BJ (cell line): Measurements from ENCODE around the gene DCAF15. TPM values are rescaled to one million over a fixed set of nuclear protein-coding genes. Genes with fewer than 3 reads are reported as not detected.
"Not testable (repeated sequence)": the region's sequence is repeated elsewhere in the genome, so short reads cannot be mapped to it uniquely, and the experiment has no call there.

Experiments used
- CTCF ChIA-PET: fragments of 350-600 bp; formaldehyde crosslinking; extraction: SDS; loops from one replicate; lab custom pipeline; 2021; ENCODE audit warnings: antibody characterized with exemption, inconsistent platforms; lab: Yijun Ruan, JAX
- POLR2A ChIA-PET: fragments of 300-600 bp; sonication (Branson Sonifier 250); formaldehyde crosslinking; extraction: SDS; loops from one replicate; lab custom pipeline; 2021; ENCODE audit warnings: antibody characterized with exemption; lab: Charles Lee
- DNase-seq: peaks from one replicate; pipeline ENCODE4 v3.0.0-alpha.2; 2011; ENCODE audit warnings: low read depth
- H3K27me3 ChIP-seq: 2 replicates; pipeline ENCODE4 v1.6.0; 2011; ENCODE audit warnings: low read length; ENCODE audit not compliant: control insufficient read depth, insufficient read depth
- H3K36me3 ChIP-seq: 2 replicates; pipeline ENCODE4 v1.5.1; 2011; ENCODE audit warnings: low read length; ENCODE audit not compliant: control insufficient read depth, insufficient read depth
- H3K4me3 ChIP-seq: 2 replicates; pipeline ENCODE4 v1.5.1; 2011; ENCODE audit warnings: low read depth, mild to moderate bottlenecking, control low read depth, low read length
- CTCF ChIP-seq: IDR thresholded peaks from 2 replicates; pipeline ENCODE4 v1.5.1; 2011; ENCODE audit warnings: low read depth, mild to moderate bottlenecking, control low read depth, inconsistent platforms, low read length, moderate library complexity; ENCODE audit not compliant: insufficient read depth
- polyA plus RNA-seq: library from polyadenylated mRNA; depleted of rRNA; stranded (reverse); fragments of >200 nt; gene quantifications from 2 replicates; pipeline ENCODE4 v1.2.3, GENCODE V29; 2011

Gene DCAF15
- polyA plus RNA-seq, 1 experiment = 20.0 TPM

- peaks cover 20% of the 10 kb centered on the region for H3K36me3 ChIP-seq
- H3K4me3 ChIP-seq = no peak overlapping the region
- ChIA-PET CTCF (no interaction called here), POLR2A (no interaction called here)
- no peak for TF ChIP-seq CTCF
- DNase-seq = no peak
- H3K27me3 ChIP-seq = no peaks in the 10 kb centered on the region
Measured at GRCh38 chr19:13966684-13967128, 14.4 kb downstream of the DCAF15 start.

GRCh38 chr19:13967206-13967605 is 14.9 kb downstream of the DCAF15 start:
- peaks cover 20% of the 10 kb centered on the region for H3K36me3 ChIP-seq
- POLR2A ChIA-PET, H3K4me3 ChIP-seq, DNase-seq, H3K27me3 ChIP-seq, CTCF ChIA-PET: not testable (repeated sequence)

DNA sequence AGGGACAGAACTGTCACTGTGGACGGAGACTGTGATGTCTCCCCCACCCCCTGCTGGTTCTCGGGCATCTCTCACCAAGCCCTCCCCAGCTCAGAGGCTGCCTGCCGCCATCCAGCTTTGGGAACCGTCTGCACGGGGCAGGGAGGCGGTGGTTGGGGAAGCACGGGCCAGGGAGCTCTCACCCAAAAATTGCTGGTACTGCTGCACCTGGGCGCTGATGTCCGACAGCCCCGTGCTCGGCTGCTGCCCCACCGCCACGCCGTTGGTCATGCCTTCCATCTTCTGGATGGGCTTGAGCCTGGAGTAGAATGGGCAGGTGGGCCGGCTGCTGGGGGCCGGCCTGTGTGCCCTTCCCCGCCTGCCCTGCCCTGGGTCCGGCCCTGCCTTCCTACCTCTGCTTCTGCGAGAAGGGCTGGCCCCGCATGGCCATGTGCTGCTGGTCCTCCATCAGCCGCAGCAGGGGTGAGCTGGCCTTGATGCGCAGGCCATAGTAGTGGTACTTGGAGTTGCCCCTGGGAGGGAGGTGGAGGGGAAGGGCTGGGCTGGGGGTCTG is 16.1 kb downstream of the DCAF15 start:
- CTCF ChIA-PET = interaction anchor here (0.9 kb wide), 1 partner anchor 64 kb away, joined by 3 read pairs; the partner anchor contains the start of gene IL27RA
- Histone ChIP-seq H3K36me3 (peaks cover 20% of the 10 kb centered on the region), H3K4me3 (no peak overlapping the region), H3K27me3 (no peaks in the 10 kb centered on the region)
- POLR2A ChIA-PET = no interaction called here
- no peak for DNase-seq
- TF ChIP-seq CTCF = no peak

- ChIA-PET POLR2A (no interaction called here), CTCF (interaction anchor here (0.9 kb wide), 1 partner anchor 63 kb away, joined by 3 read pairs; the partner anchor contains the start of gene IL27RA)
- no peaks in the 10 kb centered on the region for H3K27me3 ChIP-seq
- H3K4me3 ChIP-seq = no peak overlapping the region
- H3K36me3 ChIP-seq = peaks cover 20% of the 10 kb centered on the region
- no peak for TF ChIP-seq CTCF
- DNase-seq = no peak
Measured at GRCh38 chr19:13968999-13969398, 16.7 kb downstream of the DCAF15 start.

- CTCF ChIA-PET = interaction anchor here (0.7 to 0.9 kb wide), 2 partner anchors 13 to 103 kb away, joined by 3 to 4 read pairs; partner anchors contain the start of gene MISP3
- DNase-seq = no peak
- no peak for TF ChIP-seq CTCF
- POLR2A ChIA-PET = interaction anchor here (0.6 kb wide), 1 partner anchor 123 kb away, joined by 3 read pairs; no protein-coding TSS in a partner anchor
- peaks cover 20% of the 10 kb centered on the region for H3K36me3 ChIP-seq
- no peaks in the 10 kb centered on the region for H3K27me3 ChIP-seq
- no peak overlapping the region for H3K4me3 ChIP-seq
Measured at GRCh38 chr19:13969897-13970296, 17.6 kb downstream of the DCAF15 start.

GRCh38 chr19:13971868-13972267 is 19.6 kb downstream of the DCAF15 start:
- POLR2A ChIA-PET, H3K4me3 ChIP-seq, H3K27me3 ChIP-seq, DNase-seq: not testable (repeated sequence)
- CTCF ChIA-PET = interaction anchor here (0.6 kb wide), 1 partner anchor 83 kb away, joined by 3 read pairs; no protein-coding TSS in a partner anchor
- H3K36me3 ChIP-seq = peaks cover 15% of the 10 kb centered on the region
